Measurements from ENCODE around the gene HNRNPAB.
A peak's percentile ranks its signal among the peaks of the same experiment; 100 is the strongest.

The HNRNPAB gene

GRCh38 chr5:178186427-178186826 is 17.9 kb upstream of the HNRNPAB start:
- no peaks in the 10 kb centered on the region for H3K27me3 ChIP-seq (ENCODE audit: insufficient read depth, low read length, poor library complexity, severe bottlenecking)
- H3K4me2 ChIP-seq (ENCODE audit: low read depth, low read length, poor library complexity, severe bottlenecking): peak overlapping the region; percentile 56
- no peak overlapping the region for H3K9ac ChIP-seq (ENCODE audit: low read depth, low read length, poor library complexity, severe bottlenecking)
- H3F3A ChIP-seq (ENCODE audit: low read depth): no peaks in the 10 kb centered on the region
- H3K36me3 ChIP-seq (ENCODE audit: insufficient read depth, low read length): no peaks in the 10 kb centered on the region
- no peaks in the 10 kb centered on the region for H3K9me2 ChIP-seq (replicated peaks; ENCODE audit: low read depth, low read length)
- H2AFZ ChIP-seq (ENCODE audit: low read length): peak overlapping the region; percentile 35; the same call in 1 of the 2 replicates
- H3K79me2 ChIP-seq (ENCODE audit: insufficient read depth, low read length): no peaks in the 10 kb centered on the region
- H3K4me1 ChIP-seq (ENCODE audit: insufficient read depth, low read length, poor library complexity, severe bottlenecking): peaks cover 20% of the 10 kb centered on the region
- H3K4me3 ChIP-seq (ENCODE audit: low read length, poor library complexity, severe bottlenecking): no peak overlapping the region
- no peaks in the 10 kb centered on the region for H3K9me3 ChIP-seq (ENCODE audit: insufficient read depth, low read depth, low read length)
- no peak for TF ChIP-seq CTCF (conservative IDR thresholded peaks at IDR 0.05; ENCODE audit: low read length)
- TF ChIP-seq EZH2phosphoT487 (IDR thresholded peaks at IDR 0.05; ENCODE audit: borderline replicate concordance): no peak
- H4K20me1 ChIP-seq (ENCODE audit: insufficient read depth, low read length, poor library complexity, severe bottlenecking): no peaks in the 10 kb centered on the region

DNA sequence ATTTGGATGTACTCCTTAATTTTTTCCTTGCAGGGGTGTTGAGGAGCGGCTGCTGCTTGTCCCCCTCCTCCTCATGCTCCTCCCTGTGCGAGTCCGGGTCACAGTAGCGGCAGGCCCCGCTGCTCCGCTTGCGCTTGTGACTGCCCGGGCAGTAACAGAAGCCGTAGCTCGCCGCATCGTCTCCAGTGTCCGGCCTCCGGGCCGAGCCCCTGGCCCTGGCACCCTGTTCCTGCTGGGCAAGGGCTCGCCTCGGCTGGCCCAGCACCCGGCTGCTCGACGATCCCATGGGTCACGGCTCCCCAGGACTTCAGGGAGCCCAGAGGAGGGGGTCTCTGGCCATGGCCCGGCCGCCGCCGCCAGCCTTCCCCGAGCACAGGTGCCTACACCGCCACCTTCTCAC is 17.3 kb upstream of the HNRNPAB start, which contains the start of gene GMCL2:
TSS of gene GMCL2 (minus strand) at position 358 of the 400 bp plus-strand sequence. CDS start at position 286, 72 bp downstream.
- Histone ChIP-seq H3K79me2 (ENCODE audit: insufficient read depth, low read length) (no peaks in the 10 kb centered on the region), H3K9me2 (replicated peaks; ENCODE audit: low read depth, low read length) (no peaks in the 10 kb centered on the region), H2AFZ (ENCODE audit: low read length) (peak within 1 kb of the TSS; percentile 35; the same call in 1 of the 2 replicates), H3K36me3 (ENCODE audit: insufficient read depth, low read length) (no peaks in the 10 kb centered on the region), H3K9ac (ENCODE audit: low read depth, low read length, poor library complexity, severe bottlenecking) (no peak within 1 kb of the TSS), H3K4me2 (ENCODE audit: low read depth, low read length, poor library complexity, severe bottlenecking) (peak within 1 kb of the TSS; percentile 56), H3K27me3 (ENCODE audit: insufficient read depth, low read length, poor library complexity, severe bottlenecking) (no peaks in the 10 kb centered on the region), H4K20me1 (ENCODE audit: insufficient read depth, low read length, poor library complexity, severe bottlenecking) (no peaks in the 10 kb centered on the region), H3F3A (ENCODE audit: low read depth) (no peaks in the 10 kb centered on the region), H3K4me3 (ENCODE audit: low read length, poor library complexity, severe bottlenecking) (no peak within 1 kb of the TSS), H3K4me1 (ENCODE audit: insufficient read depth, low read length, poor library complexity, severe bottlenecking) (peaks cover 16% of the 10 kb centered on the region), H3K9me3 (ENCODE audit: insufficient read depth, low read depth, low read length) (no peaks in the 10 kb centered on the region)
- no peak for TF ChIP-seq CTCF (conservative IDR thresholded peaks at IDR 0.05; ENCODE audit: low read length)
- TF ChIP-seq EZH2phosphoT487 (IDR thresholded peaks at IDR 0.05; ENCODE audit: borderline replicate concordance): no peak

GRCh38 chr5:178189433-178189832 is 14.9 kb upstream of the HNRNPAB start:
- H3K9me2 ChIP-seq (replicated peaks; ENCODE audit: low read depth, low read length): no peaks in the 10 kb centered on the region
- no peak overlapping the region for H3K4me2 ChIP-seq (ENCODE audit: low read depth, low read length, poor library complexity, severe bottlenecking)
- no peaks in the 10 kb centered on the region for H3F3A ChIP-seq (ENCODE audit: low read depth)
- TF ChIP-seq CTCF (conservative IDR thresholded peaks at IDR 0.05; ENCODE audit: low read length) (no peak), EZH2phosphoT487 (IDR thresholded peaks at IDR 0.05; ENCODE audit: borderline replicate concordance) (no peak)
- H3K9ac ChIP-seq (ENCODE audit: low read depth, low read length, poor library complexity, severe bottlenecking): no peak overlapping the region
- H3K79me2 ChIP-seq (ENCODE audit: insufficient read depth, low read length): no peaks in the 10 kb centered on the region
- H4K20me1 ChIP-seq (ENCODE audit: insufficient read depth, low read length, poor library complexity, severe bottlenecking): no peaks in the 10 kb centered on the region
- no peak overlapping the region for H3K4me3 ChIP-seq (ENCODE audit: low read length, poor library complexity, severe bottlenecking)
- no peaks in the 10 kb centered on the region for H3K9me3 ChIP-seq (ENCODE audit: insufficient read depth, low read depth, low read length)
- no peaks in the 10 kb centered on the region for H3K36me3 ChIP-seq (ENCODE audit: insufficient read depth, low read length)
- H2AFZ ChIP-seq (ENCODE audit: low read length): no peak overlapping the region
- H3K27me3 ChIP-seq (ENCODE audit: insufficient read depth, low read length, poor library complexity, severe bottlenecking): no peaks in the 10 kb centered on the region
- H3K4me1 ChIP-seq (ENCODE audit: insufficient read depth, low read length, poor library complexity, severe bottlenecking): peaks cover 25% of the 10 kb centered on the region
